NCI-H345 treated with DMSO at 0.1 percent for 48 hours (cell line): Measurements from ENCODE around the gene AKT1.

Source experiments
- DNase-seq: peaks from one replicate; lab custom pipeline; 2025; ENCODE audit not compliant: unreplicated experiment; lab: John Stamatoyannopoulos, UW

The AKT1 gene

DNA sequence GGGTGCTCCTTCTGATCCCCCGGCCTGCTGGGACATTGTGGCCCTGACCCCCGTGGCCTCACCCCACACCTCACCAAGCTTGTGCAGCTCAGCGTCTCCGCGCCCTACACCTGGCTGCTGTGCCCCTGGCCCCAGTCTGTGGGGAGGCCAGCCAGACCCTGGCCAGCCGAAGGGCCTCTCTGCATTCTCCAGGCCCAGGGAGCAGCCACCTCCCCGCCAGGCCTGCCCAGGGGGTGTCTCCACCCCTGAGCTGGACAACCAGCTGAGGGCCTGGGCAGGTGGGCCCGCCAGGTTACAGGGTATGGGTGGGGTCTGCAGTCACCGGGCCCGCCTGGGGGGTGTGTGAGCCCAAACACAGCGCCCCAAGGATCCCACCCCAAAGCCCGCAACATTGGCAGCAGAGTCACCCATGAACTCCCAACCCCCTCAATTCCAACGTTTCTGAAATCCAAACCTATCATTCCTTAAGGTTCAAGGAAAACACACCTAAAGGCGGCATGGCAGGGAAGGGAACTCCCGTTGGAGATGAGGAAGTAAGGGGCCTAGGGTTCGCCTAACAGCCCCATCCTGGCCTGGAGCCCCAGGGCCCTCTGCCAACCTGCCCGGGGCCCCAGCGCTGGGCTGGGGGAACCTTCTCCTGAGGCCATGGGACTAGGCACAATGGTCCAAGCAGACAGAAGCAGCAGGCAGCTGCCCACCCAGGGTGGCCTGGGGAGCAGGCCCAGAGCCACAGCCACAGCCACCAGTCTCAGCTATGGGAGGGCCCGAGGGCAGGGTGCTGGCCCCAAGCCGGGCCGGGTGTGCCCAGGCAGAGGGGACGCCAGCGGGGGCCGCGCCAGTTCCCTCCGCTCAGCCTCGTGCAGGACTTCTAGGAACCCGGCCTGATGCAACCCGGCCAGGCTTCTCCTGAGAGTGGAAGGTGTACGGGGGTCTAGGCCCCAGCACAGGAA is 8.5 kb downstream of the AKT1 start:
- no peak for DNase-seq

DNA sequence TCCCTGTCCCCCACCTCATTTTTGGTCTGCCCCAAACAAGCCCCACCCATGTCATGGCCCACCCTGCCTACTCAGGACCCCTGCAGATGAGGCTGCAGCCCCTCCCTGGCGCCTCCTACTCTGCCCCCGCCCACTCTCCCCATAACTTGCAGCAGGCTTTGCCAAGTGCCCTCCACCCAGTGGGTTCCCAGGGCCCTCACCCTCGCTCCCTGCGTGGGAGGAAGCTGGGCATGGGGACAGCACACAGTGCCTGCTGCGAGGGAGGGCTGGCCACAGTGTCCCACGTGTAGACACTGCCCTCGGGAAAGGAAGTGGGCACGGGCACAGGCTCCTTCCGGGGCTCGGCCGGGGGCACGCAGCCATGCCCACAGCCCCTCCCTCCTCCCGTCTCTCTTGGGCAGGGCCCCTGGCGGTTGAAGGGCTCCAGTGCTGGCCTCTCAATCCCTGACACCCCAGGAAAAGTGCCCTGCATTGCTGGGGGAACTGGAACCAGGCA is 9.4 kb downstream of the AKT1 start:
- no peak for DNase-seq

DNA sequence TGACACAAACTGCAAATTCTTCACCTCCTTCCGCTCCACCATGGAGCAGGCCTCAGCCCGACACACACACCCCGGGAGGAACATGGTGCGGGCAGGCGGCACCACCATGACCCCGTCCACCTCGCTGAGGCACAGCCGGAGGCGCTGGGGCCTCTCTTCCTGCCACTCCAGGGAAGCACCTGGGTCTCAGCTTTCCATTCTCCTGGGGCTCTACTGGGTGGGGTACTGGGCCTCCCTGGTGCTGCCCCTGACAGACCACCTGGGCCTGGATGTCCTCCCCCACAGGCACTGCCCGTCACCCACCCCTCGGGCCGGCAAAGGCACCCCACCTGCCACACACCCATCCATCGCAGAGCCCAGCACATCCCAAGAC is 9.9 kb downstream of the AKT1 start:
- DNase-seq = no peak

DNA sequence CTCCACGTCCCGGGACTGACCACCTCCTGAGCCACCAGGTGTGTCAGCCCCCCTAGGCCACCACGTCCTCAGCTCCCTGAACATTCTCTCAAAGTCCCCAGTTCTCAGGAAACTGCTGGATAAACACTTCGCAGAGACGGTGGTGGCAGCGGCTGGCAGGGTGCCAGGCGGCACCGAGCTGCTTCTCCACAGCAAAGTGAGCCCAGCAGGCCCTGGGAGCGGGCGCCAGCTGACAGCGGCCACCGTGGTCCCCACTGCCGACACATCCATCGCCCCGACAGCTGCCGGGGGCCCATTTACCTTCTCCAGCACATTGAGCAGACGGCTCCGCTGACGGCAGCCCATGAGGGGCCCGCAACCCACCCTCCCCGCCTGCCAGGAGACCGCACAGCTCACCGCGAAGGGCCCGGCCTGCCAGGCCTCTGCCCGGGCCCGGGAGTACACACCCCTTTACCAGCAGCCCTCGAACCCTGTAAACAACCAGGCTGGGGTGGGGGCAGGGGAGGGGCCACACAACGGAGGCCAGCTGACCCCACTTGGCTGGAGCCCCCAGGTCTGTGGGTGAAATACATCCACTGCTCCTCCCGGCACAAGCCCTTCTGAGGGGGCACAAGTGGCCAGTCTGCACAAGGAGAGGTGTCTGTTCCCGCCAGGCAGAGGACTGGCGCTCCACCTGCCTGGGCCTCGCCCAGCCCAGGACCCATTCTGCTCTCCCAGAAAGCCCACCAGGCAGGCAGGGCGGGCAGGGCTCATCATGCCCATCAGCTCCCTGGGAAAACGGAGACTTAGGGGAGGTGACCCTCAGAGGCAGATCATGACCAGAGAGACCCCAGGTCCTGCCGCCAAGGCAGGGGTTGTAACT is 10.5 kb downstream of the AKT1 start:
- peak; percentile 84 for DNase-seq

DNA sequence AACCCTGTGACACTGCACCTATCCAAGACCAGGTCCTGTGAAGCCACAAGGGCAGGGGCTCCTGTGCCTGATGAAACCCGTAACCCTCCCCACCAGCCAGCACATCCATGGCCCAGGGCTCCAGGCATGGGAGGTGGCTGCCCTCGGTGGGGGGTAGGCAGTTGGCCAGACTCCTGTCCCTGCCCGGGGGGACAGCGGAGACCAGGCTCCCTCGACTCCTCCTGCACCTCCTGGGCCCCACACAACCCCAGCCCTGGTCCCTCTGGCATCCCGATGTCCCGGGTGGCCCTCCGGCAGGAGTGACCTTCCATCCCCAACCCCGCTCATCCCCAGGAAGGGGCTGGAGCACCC is 11.4 kb downstream of the AKT1 start:
- DNase-seq = no peak

DNA sequence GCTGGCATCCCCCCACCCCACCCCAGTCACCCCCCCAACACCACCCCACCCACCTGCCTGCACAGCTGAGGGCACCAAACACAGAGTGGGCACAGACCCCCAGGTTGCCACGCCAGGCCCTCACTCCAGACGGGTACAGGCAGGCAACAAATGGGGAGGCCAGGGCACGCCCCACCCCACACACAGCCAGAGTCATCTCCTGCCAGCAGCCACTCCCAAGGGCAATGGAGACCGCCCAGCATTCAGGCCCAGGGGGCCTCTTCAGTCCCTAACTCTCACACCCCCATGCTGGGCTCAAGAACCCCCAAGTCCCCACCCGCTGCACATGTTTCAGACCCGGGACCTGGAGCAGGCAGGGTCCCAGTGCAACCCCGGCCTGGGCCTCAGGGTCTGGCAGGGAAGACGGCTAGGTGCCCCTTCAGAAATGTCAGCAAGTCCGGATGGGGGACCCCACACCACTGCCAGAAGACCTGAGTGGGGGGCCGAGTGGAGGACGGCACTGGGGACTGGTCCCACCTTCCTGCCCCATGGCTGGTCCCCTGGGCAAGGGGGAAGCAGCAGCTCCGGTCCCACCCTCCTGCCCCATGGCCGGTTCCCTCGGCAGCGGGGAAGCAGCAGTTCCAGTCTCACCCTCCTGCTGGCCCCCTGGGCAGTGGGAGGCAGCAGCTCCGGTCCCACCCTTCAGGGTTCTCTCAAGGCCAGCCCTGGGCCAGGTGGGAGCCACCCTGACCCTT is 11.9 kb downstream of the AKT1 start:
- no peak for DNase-seq

DNA sequence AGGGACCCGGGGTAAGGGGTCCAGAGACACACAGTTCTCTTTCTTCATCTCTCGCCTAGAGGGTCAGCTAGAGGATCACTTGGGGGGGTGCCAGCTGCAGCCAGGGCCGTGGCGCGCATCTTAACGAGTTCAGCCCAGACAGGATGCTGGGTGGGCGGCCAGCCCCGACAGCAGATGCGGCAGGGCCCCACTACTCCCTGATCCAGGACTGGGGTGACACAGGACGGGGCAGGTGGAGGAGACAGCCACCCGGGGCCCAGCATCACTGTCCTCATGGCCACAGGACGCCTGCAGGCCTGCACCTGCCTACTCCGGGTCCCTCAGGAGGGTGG is 12.8 kb downstream of the AKT1 start:
- DNase-seq = no peak

DNA sequence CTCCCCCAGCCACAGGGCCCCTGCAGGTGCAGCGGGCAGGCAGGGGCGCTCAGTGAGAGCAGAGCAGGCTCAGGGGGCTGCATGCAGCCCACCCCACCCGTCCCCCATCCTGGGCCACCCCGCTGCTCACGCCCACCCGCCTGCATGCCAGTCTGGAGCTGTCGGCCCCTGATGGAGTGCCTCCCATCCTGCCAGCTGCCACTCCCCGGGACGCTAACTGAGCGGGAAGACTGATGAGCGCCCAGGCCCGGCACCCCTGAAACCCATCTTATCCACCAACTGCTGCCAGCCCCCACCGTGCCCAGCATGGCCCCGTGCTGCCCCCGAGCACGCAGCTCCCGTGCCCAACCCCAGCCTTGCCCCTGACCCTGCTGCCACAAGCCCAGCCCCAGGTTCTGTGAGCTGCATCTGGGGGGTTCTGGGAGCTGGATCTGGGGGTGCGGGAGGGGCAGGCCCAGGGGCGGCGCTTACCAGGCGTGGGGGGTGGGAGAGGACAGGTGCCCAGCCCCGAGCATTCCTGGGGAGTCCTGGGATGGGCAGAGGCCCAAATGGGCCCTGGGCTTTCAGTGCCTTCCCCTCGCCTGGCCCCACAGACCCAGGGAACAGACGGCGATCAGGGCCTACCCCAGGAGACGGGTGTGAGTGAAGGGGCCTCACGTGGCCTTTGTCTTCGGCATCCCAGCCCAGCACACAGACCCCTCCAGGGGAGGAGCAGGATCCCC is 13.3 kb downstream of the AKT1 start:
- DNase-seq = no peak

DNA sequence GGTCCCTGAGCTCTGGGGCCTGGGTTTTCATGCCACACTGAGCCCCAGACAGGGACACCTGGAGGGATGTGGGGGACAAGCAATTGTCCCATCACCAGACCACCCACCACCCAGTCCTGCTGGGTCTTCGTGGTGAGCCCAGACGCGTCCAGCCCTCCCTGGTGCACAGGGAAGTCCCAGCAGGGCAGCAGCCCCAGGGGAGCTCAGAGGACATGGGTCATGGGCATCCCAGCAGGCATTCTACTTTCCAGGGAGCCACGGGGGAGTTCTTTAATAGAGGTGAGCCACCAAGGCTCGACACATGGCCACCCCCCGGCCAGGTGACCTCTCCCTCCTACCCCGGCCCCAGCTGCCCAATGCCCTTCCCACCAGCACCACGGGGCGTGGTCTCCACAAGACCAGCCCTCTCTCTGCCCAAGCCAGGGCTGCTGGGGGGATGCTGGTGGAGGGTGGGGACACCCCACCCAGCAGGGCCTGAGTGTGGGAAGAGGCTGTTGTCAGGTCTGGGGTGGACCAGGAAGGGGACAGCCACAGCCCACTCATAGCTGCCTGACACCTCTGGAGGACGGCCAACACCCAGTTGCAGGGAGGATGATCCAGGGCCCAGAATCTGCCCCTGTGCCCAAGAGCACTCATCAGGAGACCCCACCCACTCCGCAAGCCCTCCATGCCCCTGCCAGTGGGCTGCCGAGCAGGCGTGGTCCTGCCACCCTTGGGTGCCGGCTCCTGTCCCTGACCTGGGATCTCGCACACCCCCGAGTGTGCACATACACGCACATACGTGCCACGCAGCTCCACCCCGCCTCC is 14.1 kb downstream of the AKT1 start:
- DNase-seq = no peak

DNA sequence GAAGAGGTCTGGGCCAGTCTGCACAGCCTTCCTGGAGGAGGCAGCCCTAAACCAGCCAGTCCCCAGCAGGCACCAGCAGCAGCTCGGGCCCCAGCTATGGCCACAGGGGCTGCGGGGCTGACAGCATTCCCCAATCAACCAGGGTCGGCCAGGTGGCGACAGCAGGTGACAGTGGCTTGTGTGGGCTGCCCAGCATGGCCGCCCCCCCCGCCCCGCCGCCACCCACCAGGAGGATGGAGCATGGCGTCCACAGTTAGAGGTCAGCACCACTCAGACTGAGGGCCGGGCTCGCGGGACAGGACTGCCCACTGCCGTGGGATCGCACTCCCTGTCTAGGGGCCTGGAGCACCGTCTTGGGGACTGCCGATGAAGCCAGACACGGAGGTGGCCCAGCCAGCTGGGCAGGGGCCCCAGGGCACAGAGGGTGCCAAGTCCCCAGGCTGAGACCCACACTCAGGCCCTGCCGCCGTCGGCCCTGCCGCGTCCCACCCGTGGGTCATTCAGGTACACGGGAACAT is 15.0 kb downstream of the AKT1 start:
- no peak for DNase-seq

DNA sequence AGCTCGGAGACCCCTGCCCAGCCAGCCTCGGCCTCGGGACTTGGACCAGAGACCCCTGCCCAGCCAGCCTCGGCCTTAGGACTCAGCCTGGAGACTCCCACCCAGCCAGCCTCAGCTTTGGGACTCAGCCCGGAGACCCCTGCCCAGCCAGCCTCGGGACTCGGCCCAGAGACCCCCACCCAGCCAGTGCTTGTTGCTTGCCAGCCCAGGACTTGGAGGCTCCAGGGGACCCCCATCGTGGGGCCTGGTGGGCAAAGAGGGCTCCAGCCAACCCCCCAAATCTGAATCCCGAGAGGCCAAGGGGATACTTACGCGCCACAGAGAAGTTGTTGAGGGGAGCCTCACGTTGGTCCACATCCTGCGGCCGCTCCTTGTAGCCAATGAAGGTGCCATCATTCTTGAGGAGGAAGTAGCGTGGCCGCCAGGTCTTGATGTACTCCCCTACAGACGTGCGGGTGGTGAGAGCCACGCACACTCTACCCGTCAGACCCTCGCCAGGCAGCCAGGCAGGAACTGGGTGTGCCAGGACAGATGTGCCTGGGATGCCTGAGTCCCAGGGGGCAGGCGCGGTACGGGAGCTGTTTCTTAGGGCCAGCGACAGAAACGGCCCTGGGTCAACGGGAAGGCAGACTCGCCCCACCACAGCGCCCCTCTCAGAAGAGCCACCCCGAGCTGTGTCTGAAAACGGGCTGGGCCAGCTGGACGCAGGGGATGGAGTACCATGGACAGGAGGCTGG is 15.6 kb downstream of the AKT1 start:
- no peak for DNase-seq

DNA sequence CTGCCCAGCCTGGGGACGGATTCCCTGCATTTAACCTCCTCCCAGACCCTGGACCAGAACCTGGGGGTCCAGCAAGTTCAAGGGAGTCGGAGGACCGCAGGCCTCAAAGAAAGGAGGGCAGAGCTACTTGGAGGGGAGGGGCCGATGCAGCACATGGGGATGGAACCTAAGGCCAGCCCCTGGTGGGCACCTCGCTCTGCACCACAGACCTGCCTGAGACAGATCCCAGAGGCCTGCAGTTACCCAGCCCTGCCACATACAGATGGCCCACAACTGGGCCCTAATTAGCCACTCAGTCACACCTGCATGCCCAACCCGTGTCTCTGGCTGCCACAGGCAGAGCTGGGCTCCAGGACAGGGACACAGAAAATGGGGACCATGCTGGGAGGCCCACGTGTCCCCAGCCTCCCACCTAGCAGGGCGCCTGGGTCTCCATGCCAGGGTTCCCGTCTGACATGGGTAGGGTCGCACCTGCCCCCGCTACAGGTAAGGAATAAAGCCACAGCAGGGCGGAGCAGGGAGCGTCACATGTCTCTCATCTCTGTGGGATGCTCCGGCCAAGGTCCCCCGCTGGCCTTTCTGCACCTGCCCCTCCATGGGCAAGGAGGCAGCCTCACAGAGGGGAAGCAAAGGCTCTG is 16.7 kb downstream of the AKT1 start:
- no peak for DNase-seq

DNA sequence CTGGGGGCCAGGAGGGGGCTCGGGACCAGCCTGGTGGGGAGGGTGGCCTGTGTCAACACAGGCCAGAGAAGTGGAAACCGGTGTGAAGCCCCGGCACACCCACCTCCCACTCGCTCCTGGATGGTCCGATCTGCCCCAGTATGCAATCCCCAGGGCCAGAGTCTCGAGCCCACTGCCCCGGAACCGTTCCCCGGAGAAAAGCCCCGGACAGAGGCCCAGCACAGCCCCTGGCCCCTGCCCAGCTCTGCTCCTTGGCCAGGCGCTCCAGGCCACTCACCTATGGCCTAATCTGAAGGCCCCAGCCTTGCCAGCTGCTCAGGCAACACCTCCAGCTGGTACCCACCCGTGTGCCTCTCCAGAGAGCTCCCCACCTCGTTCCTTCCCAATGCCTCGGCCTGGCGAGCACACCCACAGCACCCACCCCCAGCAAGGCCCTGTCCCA is 17.7 kb downstream of the AKT1 start:
- DNase-seq = no peak

DNA sequence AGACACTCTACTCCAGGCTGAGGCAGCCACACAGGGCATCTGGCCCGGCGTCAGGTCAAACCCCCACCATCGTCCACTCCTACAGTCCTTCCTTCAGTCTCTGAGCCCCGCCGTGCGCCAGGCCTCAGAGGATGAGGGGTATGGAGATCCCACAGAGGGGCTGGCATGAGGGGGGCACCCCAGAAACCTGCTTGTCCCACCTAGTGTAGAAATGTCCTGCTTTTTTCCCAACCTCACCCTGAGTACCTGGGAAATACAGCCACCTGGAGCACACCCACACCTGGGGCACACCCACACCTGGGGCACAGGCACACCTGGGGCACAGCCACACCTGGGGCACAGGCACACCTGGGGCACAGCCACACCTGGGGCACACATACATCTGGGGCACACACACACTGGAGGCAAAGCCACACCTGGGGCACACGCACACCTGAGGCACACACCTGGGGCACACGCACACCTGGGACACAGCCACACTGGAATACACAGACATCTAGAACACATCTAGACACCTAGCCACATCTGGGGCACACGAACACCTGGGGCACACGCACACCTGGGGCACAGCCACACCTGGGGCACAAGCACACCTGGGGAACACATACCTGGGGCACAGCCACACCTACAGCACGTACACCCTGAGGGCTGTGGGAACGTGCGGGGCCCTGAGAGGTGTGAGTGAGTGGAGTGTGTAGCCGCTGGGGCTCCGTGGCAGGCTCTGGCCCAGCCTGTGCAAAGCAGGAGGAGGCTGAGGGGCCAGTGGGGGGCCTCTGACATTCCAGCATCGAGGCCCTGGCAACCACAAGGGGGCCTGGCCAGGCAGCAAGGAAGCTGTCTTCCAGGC is 18.4 kb downstream of the AKT1 start:
- no peak for DNase-seq

DNA sequence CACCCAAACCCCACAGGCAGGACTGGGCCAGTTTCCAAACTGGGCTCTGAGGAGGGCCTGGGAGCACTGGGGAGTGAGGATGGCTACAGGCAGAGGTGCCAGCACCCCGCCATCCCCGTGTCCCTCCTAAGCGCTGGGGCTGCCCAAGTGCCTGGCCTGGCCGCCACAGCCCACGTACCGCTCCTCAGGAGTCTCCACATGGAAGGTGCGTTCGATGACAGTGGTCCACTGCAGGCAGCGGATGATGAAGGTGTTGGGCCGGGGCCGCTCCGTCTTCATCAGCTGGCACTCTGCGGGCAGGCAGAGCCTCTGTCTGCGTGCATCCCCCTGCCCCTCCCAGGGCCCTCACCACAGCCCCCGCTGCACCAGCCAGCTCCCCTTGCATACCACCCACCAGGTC is 19.1 kb downstream of the AKT1 start:
- no peak for DNase-seq

DNA sequence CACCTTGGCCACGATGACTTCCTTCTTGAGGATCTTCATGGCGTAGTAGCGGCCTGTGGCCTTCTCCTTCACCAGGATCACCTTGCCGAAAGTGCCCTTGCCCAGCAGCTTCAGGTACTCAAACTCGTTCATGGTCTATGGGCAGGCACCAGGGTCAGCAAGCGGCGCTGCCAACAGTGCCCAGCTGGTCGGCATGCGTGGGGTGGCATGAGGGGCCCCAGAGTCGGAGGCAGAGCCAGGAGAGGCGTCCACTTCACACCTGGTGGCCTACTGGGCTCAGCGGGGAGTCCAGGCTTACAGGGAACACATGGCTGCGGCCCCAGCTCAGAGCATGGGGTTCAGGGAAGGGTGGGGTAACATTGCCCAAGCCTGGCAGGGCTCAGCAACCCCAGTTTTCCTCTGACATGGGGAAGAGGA is 20.5 kb downstream of the AKT1 start:
- DNase-seq = no peak

DNA sequence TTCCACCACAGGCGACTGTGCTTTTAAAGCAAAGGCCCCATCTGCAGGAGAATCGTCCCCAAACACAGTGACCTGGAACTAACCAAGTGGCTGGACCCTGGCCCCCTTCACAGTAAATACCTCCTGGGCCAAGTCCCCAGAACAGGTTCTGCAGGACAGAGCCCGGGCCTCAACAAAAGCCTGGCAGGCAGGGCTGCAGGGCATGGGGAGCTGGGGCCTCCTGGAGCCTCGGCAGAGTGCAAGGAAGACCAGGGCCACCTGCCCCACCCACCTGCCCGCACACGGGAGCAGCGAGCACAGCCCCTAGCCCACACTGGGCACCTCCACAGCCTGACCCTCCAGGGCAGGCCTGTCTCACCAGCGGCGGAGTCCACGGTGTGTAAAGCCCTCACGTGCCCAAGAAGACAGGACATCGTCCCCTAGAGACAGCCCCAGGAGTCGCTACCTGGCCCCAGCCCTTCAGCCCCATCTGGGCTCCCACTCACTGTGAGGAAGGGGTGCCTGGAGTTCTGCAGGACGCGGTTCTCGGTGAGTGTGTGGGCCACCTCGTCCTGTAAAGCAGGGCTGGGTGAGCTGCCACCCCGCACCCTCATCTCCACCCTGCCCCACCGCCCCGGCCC is 21.0 kb downstream of the AKT1 start:
- no peak for DNase-seq
